GM11168 (cell line): ENCODE results near the gene THNSL1.
"Not testable (repeated sequence)": the region's sequence is repeated elsewhere in the genome, so short reads cannot be mapped to it uniquely, and the experiment has no call there.

Source experiments
- in situ Hi-C: fragments of 300-500 bp; cut with MboI; formaldehyde crosslinking; loops from one replicate; pipeline ENCODE4 v1.12.0; 2022; ENCODE audit warnings: low sequenced_read_pairs; ENCODE audit not compliant: unreplicated experiment

The THNSL1 gene

GRCh38 chr10:24993237-24993958, 23.0 kb upstream of the THNSL1 start:
- in situ Hi-C loops, result no loop called here

- in situ Hi-C loops, result no loop called here
Observed at GRCh38 chr10:24995072-24995471, 21.3 kb upstream of the THNSL1 start.

GRCh38 chr10:24998044-24998443, 18.4 kb upstream of the THNSL1 start:
- in situ Hi-C loops, result no loop called here

GRCh38 chr10:25011591-25011990, 4.8 kb upstream of the THNSL1 start:
- in situ Hi-C loops, result not testable (repeated sequence)

GRCh38 chr10:25014579-25014978, 1.8 kb upstream of the THNSL1 start:
- in situ Hi-C loops, result no loop called here

GRCh38 chr10:25015828-25016375, 510 bp upstream of the THNSL1 start, which contains the start of gene ENKUR:
ENKUR (minus strand) TSS chr10:25016158; CDS start chr10:25015936, 222 bp downstream.
- in situ Hi-C loops, result no loop called here

- in situ Hi-C loops, result no loop called here
Observed at GRCh38 chr10:25017154-25017590, 760 bp downstream of the THNSL1 start.

GRCh38 chr10:25017661-25018060, 1.2 kb downstream of the THNSL1 start:
- in situ Hi-C loops, result no loop called here

GRCh38 chr10:25018703-25019102, 2.3 kb downstream of the THNSL1 start:
- in situ Hi-C loops, result no loop called here

GRCh38 chr10:25023278-25023677, 6.9 kb downstream of the THNSL1 start:
- in situ Hi-C loops, result no loop called here

GRCh38 chr10:25024528-25024927, 8.1 kb downstream of the THNSL1 start:
- in situ Hi-C loops, result no loop called here

- in situ Hi-C loops, result no loop called here
Observed at GRCh38 chr10:25026463-25026862, 10.1 kb downstream of the THNSL1 start.

GRCh38 chr10:25028711-25029110, 12.3 kb downstream of the THNSL1 start:
- in situ Hi-C loops, result no loop called here

GRCh38 chr10:25029519-25029918, 13.1 kb downstream of the THNSL1 start:
- in situ Hi-C loops, result no loop called here

GRCh38 chr10:25036381-25036780, 20.0 kb downstream of the THNSL1 start:
- in situ Hi-C loops, result no loop called here

GRCh38 chr10:25038325-25038724, 21.9 kb downstream of the THNSL1 start:
- in situ Hi-C loops, result no loop called here

GRCh38 chr10:25039531-25039930, 23.1 kb downstream of the THNSL1 start:
- in situ Hi-C loops, result no loop called here

GRCh38 chr10:25046641-25047040, 30.2 kb downstream of the THNSL1 start:
- in situ Hi-C loops, result no loop called here

GRCh38 chr10:25047088-25047487, 30.7 kb downstream of the THNSL1 start:
- in situ Hi-C loops, result no loop called here

- in situ Hi-C loops, result no loop called here
Observed at GRCh38 chr10:25047591-25048301, 31.3 kb downstream of the THNSL1 start.

- in situ Hi-C loops, result no loop called here
Observed at GRCh38 chr10:25048450-25048849, 32.0 kb downstream of the THNSL1 start.
